Occipital lobe (tissue), 2 donors: ENCODE data around the gene RBM44. TPM values are rescaled to one million over a fixed set of nuclear protein-coding genes. Genes with fewer than 3 reads are reported as not detected.
"Not testable (repeated sequence)": the region's sequence is repeated elsewhere in the genome, so short reads cannot be mapped to it uniquely, and the experiment has no call there.

ENCODE experiments used
- DNase-seq: peaks from one replicate; lab custom pipeline; 2025; lab: John Stamatoyannopoulos, UW
- total RNA-seq: library from RNA; depleted of rRNA; stranded (reverse); fragments of >200 nt; gene quantifications from one replicate; pipeline ENCODE4 v1.2.3, GENCODE V29; 2014

RBM44 gene, protein sequence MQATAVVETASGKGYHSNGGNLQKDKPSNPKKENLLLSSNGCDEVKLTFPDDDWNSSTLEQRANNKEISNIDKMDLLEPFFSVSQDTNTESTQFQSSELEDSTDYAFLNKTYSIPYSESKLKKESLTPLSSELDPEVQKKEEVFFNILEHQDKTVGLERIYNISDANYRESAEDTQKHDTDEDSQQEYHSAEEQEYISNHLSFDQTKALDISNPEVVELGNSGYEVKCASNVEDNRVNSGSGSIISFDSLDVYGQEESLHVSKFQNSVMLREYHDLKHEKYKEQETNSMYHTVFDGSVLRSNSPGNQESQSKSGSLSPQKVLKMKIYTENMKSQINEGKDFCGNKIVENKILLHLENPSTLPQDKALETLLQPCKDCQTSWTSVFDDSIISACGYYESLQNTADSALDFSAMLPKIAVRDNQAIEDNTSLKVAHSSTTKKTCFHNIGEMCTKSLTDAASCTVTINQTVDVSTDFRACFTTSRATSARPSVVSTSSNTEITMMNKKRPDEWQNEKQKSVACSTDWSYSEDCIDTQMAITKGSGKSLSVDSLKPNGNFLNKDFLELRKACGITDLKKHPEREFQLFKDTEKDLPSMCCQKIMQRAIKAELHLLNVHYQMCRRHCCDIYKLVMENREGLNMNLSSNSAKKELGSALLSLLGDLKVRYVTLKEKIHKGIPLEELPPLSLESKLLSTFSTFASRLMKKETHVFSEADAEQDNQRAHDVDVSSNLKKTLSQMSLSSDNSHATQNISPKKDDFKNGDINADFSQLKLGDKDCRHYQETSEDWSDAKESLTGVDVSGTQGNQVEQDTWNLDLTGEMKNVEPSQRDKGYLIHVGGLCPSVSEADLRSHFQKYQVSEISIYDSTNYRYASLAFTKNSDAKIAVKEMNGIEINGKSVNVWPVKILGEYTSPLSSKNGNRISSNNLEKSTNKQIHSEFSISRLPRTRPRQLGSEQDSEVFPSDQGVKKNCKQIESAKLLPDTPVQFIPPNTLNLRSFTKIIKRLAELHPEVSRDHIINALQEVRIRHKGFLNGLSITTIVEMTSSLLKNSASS
- 5.1 TPM for total RNA-seq

GRCh38 chr2:237798236-237799059 lies at the start of gene RBM44:
Gene RBM44, plus strand, starts transcription at chr2:237798779. Its CDS starts 14,831 bp downstream, at chr2:237813610.
- no peak for DNase-seq

DNA sequence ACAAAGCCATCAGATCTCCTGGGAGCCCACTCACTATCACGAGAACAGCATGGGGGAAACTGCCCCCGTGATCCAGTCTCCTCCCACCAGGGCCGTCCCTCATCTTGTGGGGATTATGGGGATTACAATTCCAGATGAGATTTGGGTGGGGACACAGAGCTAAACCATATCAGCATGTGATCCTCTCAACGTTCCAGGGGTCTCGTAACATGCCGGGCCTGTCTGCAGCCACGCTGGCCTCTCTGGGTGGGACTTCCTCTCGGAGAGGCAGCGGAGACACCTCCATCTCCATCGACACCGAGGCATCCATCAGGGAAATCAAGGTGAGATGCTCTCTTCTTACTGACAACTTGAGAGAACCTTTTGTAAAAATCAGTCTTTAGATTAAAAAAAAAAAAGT lies 49.6 kb upstream of the RBM44 start:
- DNase-seq = no peak

DNA sequence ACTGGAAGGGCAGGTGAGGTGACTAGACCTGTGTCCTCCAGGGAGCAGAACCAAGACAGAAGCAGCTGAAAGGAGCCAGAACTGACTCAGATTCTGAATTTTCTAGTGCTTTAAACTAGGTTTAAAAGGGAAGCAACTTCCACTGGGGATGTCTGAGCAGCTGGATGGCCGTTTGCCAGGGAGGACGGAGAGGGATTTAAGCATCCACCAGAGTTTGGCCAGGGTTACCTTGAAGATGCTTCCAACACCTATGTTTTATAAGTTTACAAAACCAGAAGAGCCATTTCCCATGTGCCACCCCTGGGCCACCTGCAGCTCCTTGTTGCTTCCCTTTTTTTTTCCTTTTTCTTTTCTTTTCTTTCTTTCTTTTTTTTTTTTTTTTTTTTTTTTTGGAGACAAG lies 48.6 kb upstream of the RBM44 start:
- DNase-seq = no peak

- not testable (repeated sequence) for DNase-seq
Observed at GRCh38 chr2:237750441-237750840, 48.1 kb upstream of the RBM44 start.

GRCh38 chr2:237752761-237753165 lies 45.8 kb upstream of the RBM44 start:
- no peak for DNase-seq

- no peak for DNase-seq
Observed at GRCh38 chr2:237754182-237754581, 44.4 kb upstream of the RBM44 start.

GRCh38 chr2:237754626-237755248 lies 43.8 kb upstream of the RBM44 start:
- no peak for DNase-seq

GRCh38 chr2:237757616-237758015 lies 41.0 kb upstream of the RBM44 start:
- no peak for DNase-seq

DNA sequence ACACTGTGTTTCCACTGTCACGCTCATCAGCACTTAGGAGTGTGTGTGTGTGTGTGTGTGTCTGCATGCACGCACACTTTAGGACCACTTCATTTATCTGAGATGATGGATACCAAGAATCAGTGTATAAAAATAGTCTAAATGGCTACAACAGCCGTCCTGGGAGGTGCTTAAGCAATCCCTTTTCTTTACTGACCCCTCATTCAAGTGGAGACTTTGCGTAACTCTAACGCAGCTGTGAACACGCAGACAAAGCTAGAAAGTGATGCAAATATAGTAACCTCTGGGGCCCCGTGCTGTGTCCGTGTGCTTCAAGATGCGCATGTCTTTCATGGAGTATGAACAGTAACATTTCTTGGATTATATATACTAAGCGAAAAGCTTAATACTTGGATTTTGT lies 40.4 kb upstream of the RBM44 start:
- no peak for DNase-seq

GRCh38 chr2:237759176-237759575 lies 39.4 kb upstream of the RBM44 start:
- DNase-seq = no peak

GRCh38 chr2:237760506-237761502 lies 37.8 kb upstream of the RBM44 start:
- DNase-seq = no peak

DNA sequence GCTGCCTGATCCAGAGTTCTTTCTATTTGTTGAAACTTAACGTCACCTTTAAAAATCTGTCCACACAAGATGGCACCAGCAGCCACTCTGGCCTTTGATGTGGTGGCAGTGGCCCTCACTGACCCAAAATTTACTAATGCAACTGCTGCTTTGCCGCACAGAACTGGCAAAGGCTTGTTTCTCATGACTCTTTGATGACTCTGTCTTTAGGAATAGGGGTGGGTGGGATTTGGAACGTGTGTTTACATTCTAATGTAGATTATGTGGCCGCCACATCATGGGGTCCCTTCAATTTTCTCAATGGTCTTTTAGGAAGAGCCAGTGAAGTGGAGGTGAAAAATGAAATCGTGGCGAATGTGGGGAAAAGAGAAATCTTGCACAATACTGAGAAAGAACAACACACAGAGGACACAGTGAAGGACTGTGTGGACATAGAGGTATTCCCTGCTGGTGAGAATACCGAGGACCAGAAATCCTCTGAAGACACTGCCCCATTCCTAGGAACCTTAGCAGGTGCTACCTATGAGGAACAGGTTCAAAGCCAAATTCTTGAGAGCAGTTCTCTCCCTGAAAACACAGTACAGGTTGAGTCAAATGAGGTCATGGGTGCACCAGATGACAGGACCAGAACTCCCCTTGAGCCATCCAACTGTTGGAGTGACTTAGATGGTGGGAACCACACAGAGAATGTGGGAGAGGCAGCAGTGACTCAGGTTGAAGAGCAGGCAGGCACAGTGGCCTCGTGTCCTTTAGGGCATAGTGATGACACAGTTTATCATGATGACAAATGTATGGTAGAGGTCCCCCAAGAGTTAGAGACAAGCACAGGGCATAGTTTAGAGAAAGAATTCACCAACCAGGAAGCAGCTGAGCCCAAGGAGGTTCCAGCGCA lies 36.0 kb upstream of the RBM44 start:
- DNase-seq = not testable (repeated sequence)

DNA sequence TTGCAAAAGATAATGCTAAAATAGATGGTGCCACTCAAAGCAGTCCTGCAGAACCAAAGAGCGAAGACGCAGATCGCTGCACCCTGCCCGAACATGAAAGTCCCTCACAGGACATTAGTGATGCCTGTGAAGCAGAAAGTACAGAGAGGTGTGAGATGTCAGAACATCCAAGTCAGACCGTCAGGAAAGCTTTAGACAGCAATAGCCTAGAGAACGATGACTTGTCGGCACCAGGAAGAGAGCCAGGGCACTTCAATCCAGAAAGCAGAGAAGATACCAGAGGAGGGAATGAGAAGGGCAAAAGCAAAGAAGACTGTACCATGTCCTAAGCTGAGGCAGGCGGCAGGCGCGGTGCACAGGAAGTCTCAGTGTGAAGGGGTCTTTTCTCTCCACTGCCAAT lies 34.8 kb upstream of the RBM44 start:
- no peak for DNase-seq

DNA sequence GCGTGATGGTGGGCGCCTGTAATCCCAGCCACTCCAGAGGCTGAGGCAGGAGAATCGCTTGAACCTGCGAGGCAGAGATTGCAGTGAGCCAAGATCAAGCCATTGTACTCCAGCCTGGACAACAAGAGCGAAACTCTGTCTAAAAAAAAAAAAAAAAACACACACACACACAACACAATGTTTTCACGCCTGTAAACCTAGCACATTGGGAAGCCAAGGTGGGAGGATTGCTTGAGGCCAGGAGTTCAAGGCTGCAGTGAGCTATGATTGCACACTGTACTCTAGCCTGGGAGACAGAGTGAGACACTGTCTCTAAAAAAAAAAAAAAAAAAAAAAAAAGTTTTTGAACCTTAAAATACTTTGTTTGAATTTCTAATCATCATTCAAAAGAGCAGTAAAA lies 33.5 kb upstream of the RBM44 start:
- DNase-seq = not testable (repeated sequence)

DNA sequence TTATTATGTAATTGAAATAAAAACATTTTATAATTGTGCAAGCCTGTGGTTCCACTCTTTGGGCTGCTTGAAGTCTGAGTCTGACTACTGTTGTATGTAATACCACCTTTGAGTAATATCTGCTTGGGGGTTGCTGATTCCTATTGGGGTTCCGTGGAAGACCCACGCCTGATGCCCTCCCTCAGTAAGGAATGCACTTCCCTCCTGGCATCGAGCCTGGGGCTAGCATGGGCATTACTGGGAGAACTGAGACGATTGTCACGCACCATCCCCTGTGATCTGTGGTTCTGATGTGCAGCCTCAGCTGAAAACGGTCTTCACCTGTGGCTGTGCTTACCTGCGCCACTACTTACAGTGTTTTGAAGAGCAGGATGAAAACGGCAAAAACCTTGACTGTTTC lies 32.7 kb upstream of the RBM44 start:
- DNase-seq = no peak

GRCh38 chr2:237766340-237766739 lies 32.2 kb upstream of the RBM44 start:
- no peak for DNase-seq

- DNase-seq = no peak
Observed at GRCh38 chr2:237772513-237772912, 26.1 kb upstream of the RBM44 start.

GRCh38 chr2:237773826-237774225 lies 24.8 kb upstream of the RBM44 start:
- no peak for DNase-seq
